Measurements from ENCODE around the gene DAB2IP. TPM values are rescaled to one million over a fixed set of nuclear protein-coding genes. Genes with fewer than 3 reads are reported as not detected.

DAB2IP gene
- total RNA-seq, 6 donors from 2014 or later: 61.8 to 98.0 (median 77.2) TPM

DNA sequence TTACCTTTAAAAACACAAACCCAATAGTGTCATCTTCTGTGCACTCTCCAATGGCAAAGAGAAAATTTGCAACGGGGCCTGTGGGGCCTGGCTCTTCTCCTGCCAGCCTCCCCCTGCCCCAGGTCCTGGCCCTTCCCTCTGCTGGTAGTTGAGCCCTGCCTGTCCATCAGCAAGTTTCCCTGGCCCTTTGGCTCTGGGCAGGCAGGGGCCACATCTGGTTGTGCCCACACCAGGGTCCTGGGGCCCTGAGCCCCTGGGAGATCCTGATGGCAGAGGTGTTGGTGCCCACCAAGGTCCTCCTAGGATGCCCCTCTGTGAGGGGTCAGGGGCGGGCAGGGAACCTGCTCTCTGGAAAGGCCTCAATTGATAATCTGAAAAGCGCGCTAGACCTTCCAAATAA, 157.3 kb downstream of the DAB2IP start:
- Histone ChIP-seq H3K27ac (no peak overlapping the region), H3K4me1 (no peaks in the 10 kb centered on the region), H3K9me3 (peaks cover 0 to 9% (median 2%) of the 10 kb centered on the region in 4 donors), H3K36me3 (no peaks in the 10 kb centered on the region), H3K27me3 (no peaks in the 10 kb centered on the region), H3K4me3 (no peak overlapping the region)
- 67 to 100% methylated on average over 4 of the region's 4 CpGs for WGBS, 2 donors
- no peak for ATAC-seq (ENCODE audit: low FRiP score in 2 of 2)
- DNase-seq: no peak
- no peak for TF ChIP-seq EP300 (IDR thresholded peaks at IDR 0.05)
- TF ChIP-seq, protein P1, sequence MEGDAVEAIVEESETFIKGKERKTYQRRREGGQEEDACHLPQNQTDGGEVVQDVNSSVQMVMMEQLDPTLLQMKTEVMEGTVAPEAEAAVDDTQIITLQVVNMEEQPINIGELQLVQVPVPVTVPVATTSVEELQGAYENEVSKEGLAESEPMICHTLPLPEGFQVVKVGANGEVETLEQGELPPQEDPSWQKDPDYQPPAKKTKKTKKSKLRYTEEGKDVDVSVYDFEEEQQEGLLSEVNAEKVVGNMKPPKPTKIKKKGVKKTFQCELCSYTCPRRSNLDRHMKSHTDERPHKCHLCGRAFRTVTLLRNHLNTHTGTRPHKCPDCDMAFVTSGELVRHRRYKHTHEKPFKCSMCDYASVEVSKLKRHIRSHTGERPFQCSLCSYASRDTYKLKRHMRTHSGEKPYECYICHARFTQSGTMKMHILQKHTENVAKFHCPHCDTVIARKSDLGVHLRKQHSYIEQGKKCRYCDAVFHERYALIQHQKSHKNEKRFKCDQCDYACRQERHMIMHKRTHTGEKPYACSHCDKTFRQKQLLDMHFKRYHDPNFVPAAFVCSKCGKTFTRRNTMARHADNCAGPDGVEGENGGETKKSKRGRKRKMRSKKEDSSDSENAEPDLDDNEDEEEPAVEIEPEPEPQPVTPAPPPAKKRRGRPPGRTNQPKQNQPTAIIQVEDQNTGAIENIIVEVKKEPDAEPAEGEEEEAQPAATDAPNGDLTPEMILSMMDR (IDR thresholded peaks at IDR 0.05): no peak
- no peak for TF ChIP-seq POLR2A (IDR thresholded peaks at IDR 0.05)
- TF ChIP-seq POLR2AphosphoS5 (IDR thresholded peaks at IDR 0.05): no peak

DNA sequence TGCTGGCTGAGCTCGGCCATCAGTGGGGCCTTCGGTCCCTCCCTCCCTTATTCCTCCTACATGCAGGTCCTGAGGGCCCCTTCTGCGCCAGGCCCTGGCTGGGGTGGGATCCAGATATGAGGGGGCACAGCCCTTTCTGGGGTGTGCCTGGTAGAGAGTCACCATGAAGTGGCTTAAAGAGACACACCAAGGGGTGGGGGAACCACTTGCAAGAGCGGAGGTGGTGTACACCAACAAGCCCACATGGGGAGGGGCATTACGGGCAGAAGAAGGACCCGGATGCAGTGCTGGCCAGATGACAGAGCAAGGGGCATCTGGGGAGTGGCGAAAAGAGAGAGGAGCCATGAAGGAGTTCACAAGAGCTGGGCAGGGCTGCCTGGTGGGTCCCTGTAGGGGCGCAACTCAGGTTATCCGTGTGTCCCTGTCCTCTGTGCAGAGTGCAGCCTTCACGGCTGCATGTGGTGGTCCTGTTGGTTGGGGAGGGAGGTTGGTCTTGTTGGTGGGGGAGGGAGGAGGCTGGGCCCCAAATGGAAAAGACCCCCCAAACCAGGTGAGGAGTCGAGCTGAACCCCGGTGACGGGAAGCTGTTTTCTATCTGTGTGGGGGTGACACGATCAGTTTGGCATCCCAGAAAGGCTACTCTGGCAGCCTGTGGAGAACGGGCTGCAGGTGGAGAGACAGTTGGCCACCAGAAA, 158.1 kb downstream of the DAB2IP start:
- 94 to 96% methylated on average over 15 of the region's 15 CpGs for WGBS, 2 donors
- Histone ChIP-seq H3K27ac (no peak overlapping the region), H3K9me3 (peaks cover 0 to 5% (median 2%) of the 10 kb centered on the region in 4 donors), H3K4me1 (no peaks in the 10 kb centered on the region), H3K36me3 (no peaks in the 10 kb centered on the region), H3K27me3 (no peaks in the 10 kb centered on the region), H3K4me3 (no peak overlapping the region)
- ATAC-seq (ENCODE audit: low FRiP score in 2 of 2) (no peak), DNase-seq (no peak)
- TF ChIP-seq, protein P1 (IDR thresholded peaks at IDR 0.05): no peak
- TF ChIP-seq POLR2A (IDR thresholded peaks at IDR 0.05): no peak
- TF ChIP-seq EP300 (IDR thresholded peaks at IDR 0.05): no peak
- TF ChIP-seq POLR2AphosphoS5 (IDR thresholded peaks at IDR 0.05): no peak

DNA sequence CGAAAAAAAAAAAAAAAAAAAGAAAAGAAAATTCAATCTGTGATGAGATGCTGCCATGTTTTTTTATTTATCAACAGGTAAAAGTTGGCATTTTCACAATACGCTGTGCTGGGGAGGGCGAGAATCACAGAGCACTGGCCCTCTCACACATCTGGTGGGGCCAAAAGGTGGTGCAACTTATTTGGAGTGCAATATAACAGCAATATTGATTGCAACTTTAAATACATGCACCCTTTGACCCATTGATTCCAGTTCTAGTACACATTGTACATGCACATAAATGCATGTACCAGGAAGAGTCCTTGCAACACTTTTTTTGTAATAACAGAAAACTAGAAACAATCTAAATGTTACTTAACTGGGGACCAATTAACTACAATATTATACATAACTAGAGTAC, 159.1 kb downstream of the DAB2IP start:
- 82 to 98% methylated on average over 2 to 3 of the region's 3 CpGs for WGBS, 2 donors
- TF ChIP-seq, protein P1 (IDR thresholded peaks at IDR 0.05): no peak
- no peak for TF ChIP-seq POLR2AphosphoS5 (IDR thresholded peaks at IDR 0.05)
- TF ChIP-seq EP300 (IDR thresholded peaks at IDR 0.05): no peak
- TF ChIP-seq POLR2A (IDR thresholded peaks at IDR 0.05): no peak
- Histone ChIP-seq H3K36me3 (no peaks in the 10 kb centered on the region), H3K4me3 (no peak overlapping the region), H3K27ac (no peak overlapping the region), H3K4me1 (no peaks in the 10 kb centered on the region), H3K27me3 (no peaks in the 10 kb centered on the region), H3K9me3 (no peaks in the 10 kb centered on the region)
- DNase-seq: no peak
- no peak for ATAC-seq (ENCODE audit: low FRiP score in 2 of 2)

DNA sequence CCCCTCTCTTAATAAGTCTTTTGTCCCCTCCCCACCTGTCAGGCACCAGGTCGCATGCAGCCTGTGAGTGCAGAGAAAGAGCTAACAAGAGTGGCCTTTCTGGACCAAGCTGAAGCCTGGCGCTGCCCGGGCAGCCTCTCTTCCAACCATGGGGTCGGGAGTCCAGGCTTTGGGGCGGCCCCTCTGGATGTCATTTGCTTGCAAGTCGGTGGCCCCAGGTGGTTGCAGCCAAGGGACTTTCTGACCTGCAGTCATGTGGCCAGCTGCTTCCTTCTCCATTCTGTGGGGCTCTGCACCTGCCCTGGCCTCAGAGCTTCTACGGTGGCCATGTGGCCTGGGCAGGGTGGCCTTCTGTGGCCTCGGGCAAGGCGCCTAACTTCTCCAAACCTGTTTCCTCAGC, 159.7 kb downstream of the DAB2IP start:
- Histone ChIP-seq H3K9me3 (no peaks in the 10 kb centered on the region), H3K4me1 (no peaks in the 10 kb centered on the region), H3K36me3 (no peaks in the 10 kb centered on the region), H3K4me3 (no peak overlapping the region), H3K27me3 (no peaks in the 10 kb centered on the region), H3K27ac (no peak overlapping the region)
- 81 to 88% methylated on average over 3 to 9 of the region's 9 CpGs for WGBS, 2 donors
- no peak for DNase-seq
- TF ChIP-seq, protein P1 (IDR thresholded peaks at IDR 0.05): no peak
- no peak for TF ChIP-seq POLR2A (IDR thresholded peaks at IDR 0.05)
- no peak for TF ChIP-seq EP300 (IDR thresholded peaks at IDR 0.05)
- TF ChIP-seq POLR2AphosphoS5 (IDR thresholded peaks at IDR 0.05): no peak
- no peak for ATAC-seq (ENCODE audit: low FRiP score in 2 of 2)

DNA sequence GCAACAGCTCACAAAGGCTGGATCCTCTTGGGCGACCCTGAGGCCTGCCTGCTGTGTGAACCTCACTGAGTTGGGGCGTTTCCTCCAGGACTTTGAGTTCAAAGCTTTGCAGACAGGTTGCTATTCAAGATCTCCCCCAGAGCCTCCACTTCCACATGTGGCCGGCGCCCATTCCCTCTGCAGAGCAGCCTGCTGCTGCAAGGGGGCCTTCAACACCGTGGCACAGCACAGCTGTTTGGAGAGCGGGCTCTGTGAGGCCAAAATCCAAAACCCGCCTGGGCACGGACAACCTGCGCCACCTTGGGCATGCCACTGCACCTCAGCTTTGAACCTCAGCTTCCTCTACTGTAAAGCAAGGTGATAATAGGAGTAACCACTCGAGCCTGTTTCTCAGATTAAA, 160.3 kb downstream of the DAB2IP start:
- no peak overlapping the region for H3K27ac ChIP-seq

More for the DNA sequence above, 160.3 kb downstream of the DAB2IP start:
- no peaks in the 10 kb centered on the region for H3K4me1 ChIP-seq
- H3K27me3 ChIP-seq: no peaks in the 10 kb centered on the region
- no peak for TF ChIP-seq POLR2AphosphoS5 (IDR thresholded peaks at IDR 0.05)
- TF ChIP-seq, protein P1 (IDR thresholded peaks at IDR 0.05): no peak
- no peak for TF ChIP-seq POLR2A (IDR thresholded peaks at IDR 0.05)
- TF ChIP-seq EP300 (IDR thresholded peaks at IDR 0.05): no peak
- no peaks in the 10 kb centered on the region for H3K9me3 ChIP-seq
- H3K4me3 ChIP-seq: no peak overlapping the region
- 92 to 95% methylated on average over 9 to 10 of the region's 10 CpGs for WGBS, 2 donors
- H3K36me3 ChIP-seq: no peaks in the 10 kb centered on the region
- ATAC-seq (ENCODE audit: low FRiP score in 2 of 2) (no peak), DNase-seq (no peak)

Data from upper lobe of left lung (tissue), 6 donors.